Measurements from ENCODE around the gene TEX14.
"Not testable (repeated sequence)": the region's sequence is repeated elsewhere in the genome, so short reads cannot be mapped to it uniquely, and the experiment has no call there.

The TEX14 gene

DNA sequence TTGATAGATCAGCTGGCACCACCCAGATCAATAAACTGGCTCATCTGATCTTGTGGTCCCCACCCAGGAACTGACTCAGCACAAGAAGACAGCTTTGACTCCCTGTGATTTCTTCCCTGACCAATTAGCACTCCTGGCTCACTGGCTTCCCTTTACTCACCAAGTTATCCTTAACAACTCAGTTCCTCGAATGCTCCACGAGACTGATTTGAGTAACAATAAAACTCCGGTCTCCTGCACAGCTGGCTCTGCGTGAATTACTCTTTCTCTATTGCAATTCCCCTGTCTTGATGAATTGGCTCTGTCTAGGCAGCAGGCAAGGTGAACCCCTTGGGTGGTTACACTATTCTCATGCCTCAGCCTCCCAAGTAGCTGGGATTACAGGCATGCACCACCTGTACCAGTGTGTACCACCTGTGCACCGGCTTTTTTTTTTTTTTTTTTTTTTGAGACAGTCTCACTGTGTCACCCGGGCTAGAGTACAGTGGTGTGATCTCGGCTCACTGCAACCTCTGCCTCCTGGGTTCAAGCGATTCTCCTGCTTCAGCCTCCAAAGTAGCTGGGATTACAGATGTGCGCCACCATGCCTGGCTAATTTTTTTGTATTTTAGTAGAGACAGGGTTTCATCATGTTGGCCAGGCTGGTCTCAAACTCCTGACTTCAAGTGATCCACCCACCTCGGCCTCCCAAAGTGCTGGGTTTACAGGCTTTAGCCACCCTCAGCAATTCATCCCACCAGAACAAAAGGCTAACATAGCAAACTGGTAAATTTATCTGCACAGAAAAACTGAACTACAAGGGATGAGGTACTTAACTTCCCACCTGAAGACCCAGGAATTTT lies 33.7 kb downstream of the TEX14 start:
- DNase-seq, result not testable (repeated sequence)

DNA sequence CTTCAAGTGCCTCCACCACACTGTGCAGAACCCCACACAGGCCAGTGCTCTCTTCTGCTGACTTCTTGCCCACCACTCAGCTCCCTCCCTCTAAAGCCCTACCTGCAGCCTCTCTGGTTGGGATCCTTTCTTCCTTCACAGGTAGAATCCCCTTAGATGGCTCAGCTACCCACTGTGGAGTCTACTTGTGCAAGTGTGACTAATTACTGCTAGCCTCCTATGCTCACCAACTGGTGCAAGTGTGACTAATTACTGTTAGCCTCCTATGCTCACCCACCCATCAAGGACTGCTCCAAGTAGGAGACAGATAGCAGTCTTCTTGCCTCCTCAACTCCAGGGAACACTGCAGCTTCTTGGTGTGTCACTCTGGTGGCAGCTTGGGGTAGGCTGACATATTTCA lies 43.6 kb downstream of the TEX14 start:
- DNase-seq, result no peak

DNA sequence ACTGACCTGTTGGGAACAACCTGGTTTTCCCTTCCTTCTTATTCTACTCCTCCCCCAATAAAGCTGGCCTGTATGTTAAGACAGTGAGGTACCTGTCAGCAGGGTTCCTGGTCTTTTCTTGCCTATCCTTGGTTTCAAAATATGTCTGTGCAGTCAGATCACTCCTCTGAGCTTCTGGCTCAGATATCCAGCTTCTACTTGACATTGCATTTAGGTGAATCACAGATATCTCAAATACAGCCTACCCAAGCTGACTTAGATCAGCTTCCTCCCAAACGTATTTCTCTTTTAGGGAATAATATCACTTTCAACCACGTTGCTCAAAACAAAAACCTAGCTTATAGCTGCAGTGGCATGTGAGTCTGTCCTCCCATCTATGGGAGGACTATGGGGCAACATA lies 48.7 kb downstream of the TEX14 start:
- no peak for DNase-seq

DNA sequence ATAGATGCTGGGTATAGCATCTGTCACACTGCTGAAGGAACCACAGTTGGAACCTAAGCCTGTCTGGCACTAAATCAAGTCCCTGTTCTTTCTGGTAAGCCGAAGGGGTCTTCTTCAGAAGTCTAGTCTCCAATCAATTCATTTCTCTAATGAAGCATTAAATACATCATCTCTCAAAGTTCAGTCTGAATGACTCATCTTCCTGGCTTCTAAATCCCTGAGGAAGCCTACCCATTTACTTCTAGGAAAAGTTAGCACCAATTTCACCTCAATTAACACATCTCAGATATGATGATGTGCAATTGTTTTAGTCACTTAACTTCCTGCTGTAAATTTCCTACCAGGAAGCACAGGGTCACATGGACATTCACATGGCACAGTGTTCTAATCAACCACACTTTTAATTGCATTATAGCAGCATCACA lies 49.9 kb downstream of the TEX14 start:
- no peak for DNase-seq

DNA sequence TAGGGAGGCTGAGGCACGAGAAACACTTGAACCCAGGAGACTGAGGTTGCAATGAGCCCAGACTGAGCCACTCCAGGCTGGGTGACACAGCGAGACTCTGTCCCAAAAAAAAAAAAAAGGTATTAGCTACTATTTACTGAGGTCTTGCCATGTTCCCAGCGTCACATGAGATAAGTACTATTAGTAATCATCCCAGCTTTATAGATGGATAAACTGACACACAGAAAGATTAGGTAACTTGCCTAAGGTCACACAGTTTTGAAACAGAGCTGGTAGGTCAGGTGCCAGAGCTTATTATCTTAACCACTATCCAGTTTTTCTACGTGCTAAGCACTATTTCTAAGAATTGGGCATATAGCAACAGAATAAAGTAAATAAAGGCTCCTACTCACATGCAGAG lies 51.6 kb downstream of the TEX14 start:
- no peak for DNase-seq

DNA sequence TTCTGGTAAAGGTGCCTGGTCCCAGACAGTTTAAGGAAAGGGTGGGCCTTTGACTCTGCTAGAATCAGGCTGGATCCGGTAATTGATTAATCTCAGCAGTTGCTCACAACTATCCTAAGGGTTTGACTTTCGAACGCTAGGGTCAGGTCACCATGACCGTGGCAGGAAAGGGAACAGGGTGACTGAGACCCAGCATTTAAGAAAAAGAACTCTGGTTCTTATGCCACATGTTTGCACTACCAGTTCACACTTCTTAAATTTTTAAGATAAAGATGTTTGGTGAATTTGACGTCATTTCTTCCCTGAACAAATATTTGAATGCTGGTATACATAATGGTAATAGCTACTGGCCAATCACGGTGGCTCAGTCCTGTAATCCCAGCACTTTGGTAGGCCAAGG lies 52.2 kb downstream of the TEX14 start:
- DNase-seq, result no peak

DNA sequence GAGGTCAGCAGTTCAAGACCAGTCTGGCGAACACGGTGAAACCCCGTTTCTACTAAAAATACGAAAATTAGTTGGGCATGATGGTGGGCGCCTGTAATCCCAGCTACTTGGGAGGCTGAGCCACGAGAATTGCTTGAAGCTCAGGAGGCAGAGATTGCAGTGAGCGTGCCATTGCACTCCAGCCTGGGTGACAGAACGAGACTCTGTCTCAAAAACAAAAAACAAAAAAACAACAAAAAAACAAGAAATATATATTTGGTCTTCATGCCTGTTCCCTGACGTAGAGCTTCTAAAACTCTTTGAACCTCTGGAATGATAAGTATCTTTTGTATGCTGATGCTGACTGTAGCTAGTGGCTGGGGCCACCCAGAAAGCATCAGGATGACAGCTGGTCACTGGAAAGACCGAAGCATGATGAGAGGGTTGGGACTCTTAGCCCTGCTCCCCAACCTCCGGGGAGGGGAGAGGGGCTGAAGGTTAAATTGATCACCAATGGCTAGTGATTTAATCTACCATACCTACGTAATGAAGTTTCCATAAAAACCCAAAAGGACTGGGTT lies 54.8 kb downstream of the TEX14 start:
- no peak for DNase-seq

DNA sequence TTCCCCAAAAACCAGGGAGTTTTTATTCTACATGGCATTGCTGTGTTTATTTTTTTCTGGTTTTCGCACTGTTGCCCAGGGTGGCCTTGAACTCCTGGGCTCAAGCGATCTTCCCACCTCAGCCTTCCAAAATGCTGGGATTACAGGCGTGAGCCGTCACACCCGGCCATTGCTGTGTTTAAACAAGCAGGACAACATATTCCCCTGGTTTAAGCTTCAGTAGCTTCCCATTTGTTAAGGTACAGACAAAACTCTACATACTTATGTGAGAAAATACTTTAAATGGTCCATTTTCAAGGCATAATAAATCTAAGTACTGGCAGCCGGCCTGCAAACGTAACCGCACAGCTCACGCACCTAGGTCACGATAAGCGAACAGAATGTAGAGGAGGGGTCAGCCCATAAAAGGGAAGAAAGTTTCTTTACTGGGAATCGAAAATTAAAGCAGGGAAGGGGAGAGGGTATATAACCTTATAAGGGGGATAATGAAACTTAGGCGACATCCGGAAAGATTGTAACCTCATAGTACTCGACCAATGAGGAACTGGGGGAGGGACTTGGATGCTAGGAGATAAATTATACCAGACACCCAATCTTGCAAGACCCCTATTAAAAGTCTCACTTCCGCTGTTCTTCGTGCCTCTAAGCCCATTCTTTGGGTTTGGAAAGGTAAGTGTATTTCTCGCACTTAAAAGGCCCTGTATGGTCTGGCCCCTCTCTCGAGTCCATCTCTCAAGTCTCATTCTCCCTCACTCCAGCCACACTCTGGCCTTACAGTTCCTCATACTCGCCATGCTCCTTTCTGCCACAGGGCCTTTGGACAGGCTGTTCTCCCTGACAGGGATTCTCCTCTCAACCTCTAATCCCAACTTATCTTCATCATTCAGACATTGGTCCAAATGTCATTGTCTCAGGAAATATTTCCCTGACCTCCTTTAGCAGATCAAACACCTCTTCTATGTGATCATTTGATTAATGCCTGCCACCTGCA lies 59.2 kb downstream of the TEX14 start:
- peak in 1 of 3 experiments; percentile 31 for DNase-seq

DNA sequence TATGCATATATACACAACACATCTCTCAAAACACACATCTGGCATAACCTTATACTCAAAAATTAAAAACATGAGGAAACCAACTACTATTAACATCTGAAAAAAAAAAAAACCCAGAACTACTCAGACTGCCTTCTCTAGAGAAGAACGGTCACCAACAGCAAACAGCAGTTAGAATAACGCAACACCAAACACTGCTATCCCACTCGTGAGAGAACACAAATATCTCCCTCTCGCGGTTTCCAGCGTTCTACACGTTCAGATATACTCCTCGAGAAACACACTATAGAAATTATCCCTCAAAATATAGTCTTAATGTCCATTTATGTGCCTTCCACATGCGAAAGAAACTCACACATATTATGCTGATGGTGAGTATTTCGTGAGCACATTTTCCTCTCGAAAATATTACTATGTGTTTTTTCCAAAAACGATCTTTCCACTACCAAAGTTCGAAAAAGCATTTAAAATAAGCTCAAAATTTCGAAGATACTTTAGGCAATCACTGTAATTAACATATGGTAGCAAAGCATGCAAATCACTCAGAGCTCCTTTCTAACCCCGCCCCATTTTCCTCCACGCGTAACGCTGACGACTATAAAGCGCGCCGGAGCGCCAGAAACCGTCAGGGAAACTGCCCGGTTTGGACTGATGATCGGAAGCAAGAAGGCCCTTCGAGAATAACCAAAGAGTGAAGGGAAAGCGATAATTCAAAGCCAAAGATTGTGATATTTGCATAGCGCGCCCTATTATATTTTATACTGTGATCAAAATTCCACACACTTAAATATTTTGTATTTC lies 60.1 kb downstream of the TEX14 start:
- DNase-seq, result peak; percentile 97 to 99 (median 97)

DNA sequence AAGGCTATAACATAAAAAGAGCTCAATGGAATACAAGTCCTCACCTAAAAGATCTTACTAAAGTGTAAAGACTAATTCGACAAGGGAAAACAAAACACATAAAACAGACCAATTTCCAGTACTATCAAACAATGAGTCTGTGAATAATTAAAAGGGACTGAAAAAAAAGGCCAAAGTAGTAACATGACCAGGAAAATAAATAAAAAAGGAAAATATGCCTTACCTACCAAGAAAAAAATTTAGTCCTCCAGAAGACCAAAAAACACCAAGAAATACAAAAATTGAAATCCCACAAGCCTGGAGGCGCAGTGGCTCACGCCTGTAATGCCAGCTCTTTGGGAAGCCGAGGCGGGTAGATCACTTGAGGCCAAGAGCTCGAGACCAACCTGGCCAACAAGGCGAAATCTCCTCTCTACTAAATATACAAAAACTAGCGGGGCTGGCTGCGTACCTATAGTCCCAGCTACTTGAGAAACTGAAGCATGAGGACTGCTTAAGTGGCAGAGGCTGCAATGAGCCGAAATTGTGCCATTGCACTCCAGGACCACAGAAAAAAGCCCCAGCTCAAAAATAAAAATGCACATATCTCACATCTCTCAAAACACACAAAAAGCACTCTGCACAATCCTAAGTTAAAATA lies 60.8 kb downstream of the TEX14 start:
- DNase-seq, result peak in 2 of 3 experiments; percentile 15 to 40

DNA sequence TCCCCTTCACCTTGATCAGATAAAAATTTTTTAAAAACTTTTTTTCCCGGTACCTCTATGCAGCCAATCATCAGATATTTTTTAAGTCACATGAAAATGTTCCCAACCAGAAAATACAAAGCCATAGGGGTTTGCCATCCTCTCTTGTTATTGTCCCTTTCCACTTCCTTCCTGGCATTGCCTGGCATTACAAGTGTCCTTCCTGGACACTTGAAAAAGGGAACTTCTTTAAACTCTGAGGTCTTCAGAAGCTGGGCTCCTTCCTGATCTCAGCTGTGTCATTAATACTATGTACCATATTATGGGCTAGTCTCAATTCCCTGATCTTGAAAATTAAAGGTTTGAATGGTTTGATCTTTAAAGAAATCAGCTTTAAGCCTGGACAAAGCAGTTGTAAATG lies 64.9 kb downstream of the TEX14 start:
- DNase-seq, result no peak

DNA sequence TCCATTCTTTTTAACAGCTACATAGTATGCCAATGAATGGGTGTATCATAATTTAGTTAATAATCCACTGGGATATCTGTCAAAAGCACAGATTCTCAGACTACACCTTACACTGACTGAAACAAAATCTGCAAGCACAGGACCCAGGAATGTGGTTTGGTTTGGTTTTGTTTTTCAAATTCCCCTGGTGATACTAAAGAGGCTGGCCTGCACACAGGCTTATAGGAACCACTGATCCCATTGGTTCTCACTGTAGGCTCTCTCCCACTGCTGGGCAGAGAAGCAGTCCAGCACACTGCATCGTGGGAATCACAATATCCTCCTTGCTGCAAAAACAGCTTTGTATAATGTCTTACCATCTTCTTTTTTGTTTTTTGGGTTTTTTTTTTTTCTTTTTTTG lies 67.1 kb downstream of the TEX14 start:
- DNase-seq, result no peak

DNA sequence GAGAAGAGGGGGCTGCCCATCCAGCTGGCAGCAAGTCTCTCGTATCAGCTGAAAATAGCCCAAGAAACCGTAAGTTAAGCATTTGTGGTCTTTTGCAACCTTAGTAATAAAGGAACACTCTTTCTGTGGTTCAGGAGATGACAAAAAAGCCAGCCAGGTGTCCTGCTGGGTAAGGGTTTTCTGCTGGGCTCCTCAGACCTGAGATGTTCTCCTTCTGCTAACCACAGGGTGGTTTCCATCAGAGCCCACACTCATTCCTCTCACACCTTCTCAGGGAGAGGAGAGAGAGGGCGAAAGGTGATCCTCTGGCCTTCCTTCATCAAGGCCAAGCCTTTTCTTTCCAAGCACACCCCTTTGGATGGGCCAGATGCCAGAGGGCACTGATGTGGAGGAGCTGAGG lies 70.7 kb downstream of the TEX14 start:
- DNase-seq, result no peak

DNA sequence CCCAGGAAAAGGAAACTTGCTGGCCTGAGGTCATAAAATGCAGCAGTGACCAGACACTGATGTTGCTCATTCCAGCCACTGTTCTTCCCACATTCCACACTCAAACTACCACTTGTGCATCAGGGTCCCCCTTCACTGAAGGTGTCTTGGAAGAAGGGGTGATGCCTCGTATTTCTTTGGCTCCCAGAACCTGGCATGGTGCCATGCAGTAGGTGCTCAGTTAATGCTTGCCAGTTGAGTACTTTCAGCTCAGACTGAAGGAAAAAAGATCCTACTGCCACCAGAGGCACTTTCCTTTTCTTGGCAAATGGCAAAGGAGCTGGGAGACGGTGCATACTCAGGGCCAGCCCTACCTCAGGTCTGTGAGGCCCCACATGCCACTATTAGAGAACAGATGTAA lies 73.5 kb downstream of the TEX14 start:
- no peak for DNase-seq

DNA sequence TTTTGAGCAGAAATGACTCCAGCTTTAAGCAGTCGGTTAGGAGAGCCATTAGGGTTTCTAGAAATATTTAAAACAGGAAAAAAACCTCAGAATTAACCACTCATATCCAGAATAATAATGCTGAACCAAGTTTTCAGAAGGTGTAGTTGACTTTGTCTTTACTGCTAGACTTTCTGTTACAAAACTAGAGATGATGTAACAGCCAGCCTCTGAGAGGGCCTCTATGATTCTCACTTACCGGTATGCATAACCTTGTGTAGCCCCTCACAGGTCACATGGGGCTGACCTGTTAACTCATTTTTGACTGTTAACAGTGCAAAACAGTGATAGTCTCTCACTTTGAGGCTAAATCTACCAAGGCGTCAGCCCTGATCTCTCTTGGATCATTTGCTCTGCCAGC lies 74.3 kb downstream of the TEX14 start:
- no peak for DNase-seq

DNA sequence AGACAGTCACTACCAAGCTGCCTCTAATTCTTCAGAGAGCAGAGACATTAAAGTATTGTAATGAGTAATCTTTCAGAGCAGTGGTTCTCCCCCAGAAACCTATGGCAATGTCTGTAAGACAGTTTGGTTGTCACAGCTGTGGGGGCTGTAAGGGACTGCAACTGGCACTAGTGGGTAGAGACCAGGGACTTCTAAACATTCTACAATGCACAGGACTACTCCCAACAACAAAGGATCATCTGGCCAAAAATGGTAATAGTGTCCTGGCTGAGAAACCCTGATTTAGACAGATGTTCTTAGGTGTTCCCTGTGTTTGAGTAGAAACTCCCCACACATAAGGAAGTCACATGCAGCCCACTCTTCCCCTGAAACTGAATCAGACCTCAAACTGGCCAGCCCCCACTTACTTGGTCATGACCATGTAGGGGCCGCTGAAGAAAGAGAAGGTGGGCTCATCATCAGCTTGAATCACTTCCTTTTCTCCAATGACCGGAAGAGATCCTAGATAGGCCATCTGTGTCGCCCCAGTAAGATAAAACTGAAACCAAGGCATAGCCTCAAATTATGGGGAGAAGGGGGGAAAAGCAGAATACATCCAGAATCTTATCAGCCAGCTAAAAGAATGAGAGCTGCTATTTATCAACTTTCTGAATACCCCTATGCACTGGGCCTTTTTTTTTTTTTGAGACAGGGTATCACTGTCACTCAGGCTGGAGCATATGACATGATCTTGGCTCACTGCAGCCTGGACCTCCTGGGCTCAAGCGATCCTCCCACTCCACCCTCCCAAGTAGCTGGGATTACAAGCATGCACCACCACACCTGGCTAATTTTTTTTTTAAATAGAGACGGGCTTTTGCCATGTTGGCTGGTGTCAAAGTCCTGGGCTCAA lies 75.8 kb downstream of the TEX14 start:
- DNase-seq, result no peak

DNA sequence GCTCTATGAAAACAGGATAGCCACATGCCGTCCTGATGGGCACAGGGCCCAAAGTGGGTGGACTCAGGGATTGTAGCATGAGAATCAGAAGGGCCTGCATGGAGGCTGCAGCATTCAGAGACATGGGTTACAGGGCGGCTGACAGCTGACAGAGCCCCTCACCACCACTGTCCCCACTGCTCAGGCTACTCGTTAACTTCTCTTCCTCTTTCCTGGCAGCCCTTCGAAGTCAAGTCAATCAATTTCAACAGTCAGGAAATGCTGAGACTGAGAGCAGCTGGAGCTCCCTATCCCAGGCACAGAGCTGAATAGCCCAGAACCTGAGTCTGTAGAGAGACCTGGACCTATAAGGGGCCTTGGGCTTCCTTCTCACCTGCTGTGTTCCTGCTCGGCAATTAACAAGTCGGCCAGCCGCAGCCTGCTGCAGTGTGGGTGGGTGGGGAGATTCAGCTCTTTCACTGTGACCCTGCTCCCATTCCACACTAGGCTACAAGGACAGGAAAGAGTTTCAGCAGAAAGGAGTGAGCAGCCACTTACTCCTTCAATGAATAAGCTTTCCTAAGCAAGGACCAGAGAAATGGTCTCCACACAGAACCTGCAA lies 76.9 kb downstream of the TEX14 start:
- no peak for DNase-seq

DNA sequence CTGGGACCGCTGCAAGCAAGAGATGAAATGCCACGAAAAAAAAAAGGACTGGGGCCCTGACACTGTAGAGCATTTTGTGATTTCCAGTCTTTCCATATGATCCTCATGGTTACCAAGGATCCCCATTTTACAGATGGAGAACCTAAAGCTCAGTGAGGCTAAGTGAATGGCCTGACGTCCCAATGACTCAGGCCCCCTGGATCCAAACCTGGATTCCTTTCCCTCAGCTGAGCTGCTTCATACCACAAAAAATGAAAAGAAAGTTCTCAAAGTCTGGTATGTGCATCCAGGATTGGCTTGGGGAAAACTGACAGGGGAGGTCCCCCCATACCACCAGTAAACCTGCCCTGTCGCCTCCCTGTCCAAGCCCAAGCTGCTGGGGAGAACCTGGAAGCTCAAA lies 80.5 kb downstream of the TEX14 start:
- DNase-seq, result no peak

DNA sequence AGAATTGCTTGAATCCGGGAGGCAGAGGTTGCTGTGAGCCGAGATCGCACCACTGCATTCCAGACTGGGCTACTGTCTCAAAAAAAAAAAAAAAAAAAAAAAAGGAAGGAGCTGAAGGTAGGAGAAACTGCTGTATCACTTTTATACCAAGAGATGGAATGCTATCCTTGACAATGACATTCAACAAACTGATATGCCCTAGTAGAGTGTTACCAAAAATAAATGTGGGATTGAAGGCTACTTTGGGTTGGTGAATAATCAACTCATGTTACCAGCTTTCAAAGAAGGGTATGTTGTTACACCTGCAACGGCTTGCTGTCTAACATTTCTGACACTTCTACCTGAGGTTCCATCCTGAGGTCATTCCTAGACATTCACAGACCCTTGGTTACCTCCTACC lies 84.9 kb downstream of the TEX14 start:
- DNase-seq, result no peak

DNA sequence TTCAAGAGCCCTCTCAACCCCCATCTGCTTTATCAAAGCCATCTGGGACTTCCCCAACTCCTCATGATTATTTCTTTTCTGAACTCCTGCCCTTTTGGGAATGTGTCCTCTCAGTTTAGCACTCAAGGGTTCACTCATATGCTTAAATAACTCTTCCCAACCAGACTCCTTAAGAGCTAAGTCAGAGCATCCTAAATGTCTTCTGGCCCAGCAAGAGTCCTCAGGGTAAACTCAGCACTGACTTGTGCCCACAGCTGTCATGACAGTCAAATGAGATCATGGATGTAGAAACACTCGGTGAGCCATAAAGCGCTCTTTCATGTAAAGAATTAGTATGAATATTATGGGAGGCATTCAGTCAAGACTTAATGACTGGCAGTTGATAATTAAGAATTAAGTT lies 85.9 kb downstream of the TEX14 start:
- DNase-seq, result no peak

DNA sequence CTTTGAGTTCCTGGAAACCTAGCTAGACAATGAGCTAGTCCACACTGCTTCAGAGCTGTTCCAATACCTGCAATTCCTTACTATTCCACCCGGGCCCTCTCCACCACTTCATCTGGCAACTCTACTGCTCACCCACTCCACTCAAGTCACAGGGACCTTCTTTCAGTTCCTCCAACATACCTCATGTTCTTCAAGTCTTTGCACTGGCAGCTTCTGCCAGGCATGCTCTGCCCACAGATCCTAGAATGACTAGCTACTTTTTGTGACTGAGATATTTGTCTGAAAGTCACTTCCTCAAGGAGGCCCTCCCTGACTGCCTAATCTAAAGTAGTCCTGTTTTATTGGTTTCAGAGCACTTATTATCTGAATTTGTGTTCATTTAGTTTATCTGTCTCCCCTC lies 86.4 kb downstream of the TEX14 start:
- DNase-seq, result no peak

Measured in NCI-H1417 (cell line).